C1 segment of cervical spinal cord (tissue), 14 donors: Measurements from ENCODE around the gene LEF1.

Experiments
- DNase-seq, 14 donors: peaks; one replicate each; lab custom pipeline; 2025; lab: John Stamatoyannopoulos, UW

LEF1 gene

DNA sequence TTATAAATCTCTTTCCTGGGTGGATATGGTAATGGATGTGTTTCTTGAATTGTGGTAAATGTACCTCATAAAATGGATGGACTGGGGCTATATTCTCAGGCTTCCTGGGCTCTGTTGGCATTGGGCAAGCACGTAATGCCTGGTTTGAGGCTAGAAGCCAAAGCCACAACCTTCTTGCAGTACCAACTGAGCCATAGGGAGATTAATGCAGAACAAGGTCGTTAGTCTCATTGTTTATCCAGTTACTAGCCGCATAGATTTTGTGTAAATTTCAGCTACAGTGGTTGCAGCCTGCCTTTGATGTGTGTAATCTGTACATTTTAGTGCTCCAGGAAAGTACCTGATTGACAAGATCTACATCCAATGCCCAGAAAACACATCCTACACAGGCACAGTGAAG, 7.2 kb upstream of the LEF1 start:
- no peak for DNase-seq

DNA sequence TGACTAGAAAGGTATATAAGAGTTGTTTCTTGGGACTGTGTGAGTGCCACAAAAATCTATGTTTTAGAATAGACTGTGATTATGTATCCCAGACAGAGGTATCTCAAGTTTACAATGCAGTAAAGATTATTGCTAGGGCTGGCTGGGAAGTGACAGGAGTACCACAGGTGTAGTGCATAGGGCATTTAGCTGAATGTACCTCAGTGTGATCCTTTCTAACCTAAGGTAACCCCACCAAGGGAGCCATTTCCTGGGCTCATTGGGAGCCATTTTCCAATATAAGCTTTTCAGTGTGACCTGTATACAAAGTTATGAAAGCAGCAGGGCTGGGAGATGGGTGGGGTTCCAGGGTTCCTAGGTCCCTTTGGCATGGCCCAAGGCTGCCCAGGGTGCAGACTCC, 6.1 kb upstream of the LEF1 start:
- DNase-seq = no peak

DNA sequence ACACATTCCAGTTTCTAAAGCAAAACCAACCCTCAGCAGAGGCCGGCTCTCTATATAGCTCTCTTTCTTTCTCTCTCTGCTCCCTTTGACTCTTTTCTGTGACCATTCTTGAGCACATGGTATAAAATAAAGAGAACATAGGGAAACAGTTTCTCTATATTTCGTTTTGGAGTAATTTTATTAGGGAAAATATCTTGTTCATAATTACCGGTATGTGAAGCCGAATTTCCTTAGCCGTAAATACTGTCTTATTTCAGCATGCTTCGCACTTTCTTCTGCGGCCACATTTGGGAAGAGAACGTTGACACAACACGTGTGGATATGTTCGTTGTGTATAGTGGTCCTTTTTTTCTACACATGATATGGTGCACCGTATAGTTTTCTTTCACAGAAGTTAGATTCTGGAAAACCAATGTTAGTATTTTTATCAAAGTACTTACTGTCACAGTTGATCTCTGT, 4.9 kb upstream of the LEF1 start:
- no peak for DNase-seq

DNA sequence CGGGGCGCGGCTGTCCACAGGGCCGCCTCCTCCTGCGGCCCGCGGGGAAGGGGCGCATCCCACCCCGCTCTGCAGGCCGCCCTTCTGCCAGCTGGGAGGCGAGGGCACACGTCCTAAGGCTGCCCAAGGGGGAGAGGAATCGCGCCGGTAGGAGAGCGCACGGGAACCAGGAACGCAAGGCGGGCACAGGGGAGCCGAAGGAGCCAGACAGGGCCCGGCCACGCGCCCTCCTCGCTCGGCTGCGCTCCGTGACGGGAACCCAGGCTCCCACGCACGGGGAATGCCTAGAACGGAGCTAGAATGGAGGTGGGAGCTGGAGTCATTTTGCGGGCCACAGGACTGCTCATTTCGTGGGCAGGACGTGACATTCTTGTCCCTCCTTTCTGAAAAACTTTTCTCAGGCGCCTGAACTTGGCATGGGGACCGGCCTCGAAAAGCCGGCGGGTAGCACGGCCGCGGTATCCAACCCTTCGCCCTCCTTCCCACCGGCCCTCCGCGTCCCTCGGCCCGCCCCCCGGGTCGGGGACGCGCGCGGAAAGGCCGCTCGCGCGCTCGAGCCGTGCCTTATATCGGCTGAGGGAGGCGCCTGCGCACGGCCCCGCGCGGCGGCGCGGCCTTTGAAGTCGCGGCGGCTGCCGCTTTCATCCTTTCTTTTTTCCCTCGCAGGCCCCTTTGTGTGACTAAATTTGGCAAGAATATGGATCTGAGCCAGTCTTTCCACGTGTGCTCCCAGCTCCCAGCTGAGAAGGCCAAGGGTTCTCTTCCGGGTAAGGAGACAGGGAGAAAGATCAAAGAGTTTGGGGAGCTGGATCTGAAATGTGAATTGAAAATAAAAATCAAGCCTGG, 4.2 kb upstream of the LEF1 start:
- DNase-seq = peak in 1 of 14 donors; percentile 12

DNA sequence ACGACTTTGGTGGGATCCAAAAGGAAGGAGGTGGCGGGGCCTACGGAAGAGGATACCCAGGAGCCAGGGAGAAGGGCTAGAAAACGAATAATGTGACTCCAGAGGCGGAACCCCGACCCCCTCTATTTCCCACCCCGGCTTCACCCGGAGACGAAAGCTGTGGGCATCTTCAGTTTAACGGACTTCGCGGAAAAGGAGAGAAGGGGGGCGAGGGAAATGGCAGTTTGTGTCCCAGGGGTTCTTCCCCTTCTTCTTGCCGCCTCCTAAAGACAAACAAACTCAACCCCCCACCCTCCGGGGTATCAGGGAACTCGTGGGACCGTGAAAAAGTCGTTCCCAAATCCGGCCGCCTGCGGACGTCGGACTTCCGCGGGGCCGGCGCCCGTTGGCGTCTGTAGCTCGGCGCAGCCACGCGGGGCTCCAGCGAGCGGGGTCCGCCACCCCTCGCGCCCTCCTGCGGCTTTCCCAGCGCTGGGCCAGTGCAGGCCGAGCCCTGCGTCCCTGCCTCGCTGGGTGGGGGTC, 3.6 kb upstream of the LEF1 start:
- DNase-seq = no peak

DNA sequence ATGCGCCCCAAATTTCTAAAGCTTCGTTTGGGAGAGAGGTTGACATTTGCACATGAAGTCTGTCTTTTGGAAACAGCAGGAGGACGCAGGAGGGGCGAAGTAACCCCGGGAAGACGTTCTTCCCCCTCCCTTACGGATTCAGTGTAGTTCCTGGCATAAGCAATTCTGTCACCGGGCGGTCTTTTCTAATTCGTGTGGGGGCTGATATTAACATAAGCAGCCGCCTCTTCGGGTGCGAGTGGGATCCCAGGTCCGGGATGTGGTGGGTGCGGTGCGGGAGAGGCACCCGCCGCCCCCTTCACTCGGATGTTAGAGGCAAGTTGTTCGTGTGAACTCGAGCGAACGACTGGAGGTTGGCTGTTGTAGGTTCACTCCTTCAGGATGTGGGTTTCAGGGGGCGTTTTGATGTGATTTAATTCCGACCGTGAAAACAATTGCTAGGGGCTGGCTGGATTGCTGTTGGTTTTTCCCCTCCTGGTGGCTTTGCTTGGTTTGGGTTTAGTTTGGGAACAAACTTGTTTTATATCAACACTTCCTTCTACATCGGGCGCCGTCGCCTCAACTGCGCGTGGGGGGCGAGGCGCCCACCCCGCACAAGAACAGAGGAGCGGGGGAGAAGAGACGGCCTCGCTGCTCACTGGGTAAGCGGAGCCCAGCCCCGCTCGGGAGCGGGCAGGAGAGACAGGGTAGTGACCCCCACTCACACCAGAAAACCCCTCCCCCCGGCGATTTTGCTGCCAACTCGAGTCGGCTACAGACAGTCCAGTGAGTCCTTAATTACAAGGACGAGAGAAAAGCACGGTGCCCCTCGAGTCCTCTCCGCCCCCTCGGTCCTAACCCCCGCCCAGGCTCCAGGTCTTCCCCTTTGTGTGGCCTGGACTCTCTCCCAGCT, 2.9 kb upstream of the LEF1 start:
- no peak for DNase-seq

DNA sequence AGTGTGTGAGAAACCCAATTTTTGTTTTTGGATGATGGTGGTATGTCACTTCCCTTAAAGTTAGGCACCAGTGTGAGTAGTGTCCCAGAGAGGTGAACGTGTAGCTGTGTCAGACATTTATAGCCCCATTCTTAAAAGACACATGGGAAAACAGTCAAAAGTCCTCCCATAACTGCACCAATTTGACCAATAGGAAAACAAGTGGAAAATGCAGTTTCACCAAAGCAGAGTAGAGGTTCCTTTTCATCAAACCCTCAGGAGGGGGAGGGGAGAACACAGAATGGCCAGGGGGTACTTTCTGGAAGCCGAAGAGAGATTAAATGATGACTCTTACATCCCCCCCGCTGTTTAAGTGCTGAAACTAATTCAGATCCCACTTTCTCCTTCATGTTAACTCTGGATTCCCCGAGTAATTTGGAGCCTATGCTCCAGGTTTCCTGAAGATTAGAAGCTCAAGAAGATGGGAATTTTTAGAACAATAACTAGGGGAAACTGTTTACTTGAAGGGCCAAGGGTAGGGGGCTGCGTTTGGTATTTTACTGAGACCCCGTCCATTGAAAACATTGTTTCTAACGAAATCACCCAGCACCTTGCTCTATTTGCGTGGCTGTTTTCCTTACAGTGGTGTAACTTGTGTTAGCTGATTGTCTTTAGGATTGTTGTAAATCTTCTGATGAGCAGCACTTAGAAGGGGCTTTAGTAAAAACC, 2.1 kb upstream of the LEF1 start:
- no peak for DNase-seq

DNA sequence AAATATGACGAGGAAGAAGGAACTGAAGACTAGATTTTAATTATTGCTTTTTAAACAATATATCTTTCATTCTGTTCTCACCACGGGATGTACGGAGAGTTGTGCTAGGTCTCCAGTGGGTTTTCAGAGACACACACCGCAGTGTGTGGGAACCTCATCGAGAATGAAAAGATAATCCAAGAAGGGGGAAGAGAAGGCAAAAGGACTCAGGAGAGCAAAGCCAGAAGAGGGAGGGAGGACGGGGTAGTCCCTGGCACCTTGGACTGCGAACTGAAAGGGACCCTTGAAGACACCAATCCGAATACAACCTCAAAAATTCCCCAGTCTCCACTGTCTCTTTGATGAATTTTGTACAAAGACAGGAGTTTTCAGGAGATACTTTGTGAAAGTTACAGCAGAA, 932 bp upstream of the LEF1 start:
- DNase-seq = no peak

DNA sequence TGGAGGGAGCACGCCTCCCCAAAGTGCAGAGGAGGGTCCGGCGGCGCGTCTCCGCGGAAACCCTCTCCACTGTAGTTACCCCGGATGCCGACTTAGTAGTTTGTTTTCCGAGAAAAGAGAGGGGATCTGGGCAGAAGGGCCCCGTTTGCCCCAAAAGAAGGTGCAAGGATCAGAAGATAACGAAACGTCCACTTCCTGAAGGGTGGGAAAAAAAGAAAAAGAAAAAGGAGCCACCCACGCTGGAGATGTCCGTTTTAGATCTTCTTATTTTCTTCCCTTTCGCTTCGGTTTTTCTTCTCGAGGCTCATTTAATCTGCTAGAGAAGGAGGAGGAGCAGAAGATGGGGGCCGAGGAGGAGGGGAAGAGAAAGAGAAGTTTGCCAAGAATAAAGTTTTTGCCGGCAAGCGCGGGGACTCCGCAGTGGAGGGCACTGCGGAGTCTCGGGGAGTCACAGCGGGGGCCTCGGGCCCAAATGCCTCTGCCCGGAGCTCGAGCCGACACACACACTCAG, 517 bp downstream of the LEF1 start:
- DNase-seq = no peak

DNA sequence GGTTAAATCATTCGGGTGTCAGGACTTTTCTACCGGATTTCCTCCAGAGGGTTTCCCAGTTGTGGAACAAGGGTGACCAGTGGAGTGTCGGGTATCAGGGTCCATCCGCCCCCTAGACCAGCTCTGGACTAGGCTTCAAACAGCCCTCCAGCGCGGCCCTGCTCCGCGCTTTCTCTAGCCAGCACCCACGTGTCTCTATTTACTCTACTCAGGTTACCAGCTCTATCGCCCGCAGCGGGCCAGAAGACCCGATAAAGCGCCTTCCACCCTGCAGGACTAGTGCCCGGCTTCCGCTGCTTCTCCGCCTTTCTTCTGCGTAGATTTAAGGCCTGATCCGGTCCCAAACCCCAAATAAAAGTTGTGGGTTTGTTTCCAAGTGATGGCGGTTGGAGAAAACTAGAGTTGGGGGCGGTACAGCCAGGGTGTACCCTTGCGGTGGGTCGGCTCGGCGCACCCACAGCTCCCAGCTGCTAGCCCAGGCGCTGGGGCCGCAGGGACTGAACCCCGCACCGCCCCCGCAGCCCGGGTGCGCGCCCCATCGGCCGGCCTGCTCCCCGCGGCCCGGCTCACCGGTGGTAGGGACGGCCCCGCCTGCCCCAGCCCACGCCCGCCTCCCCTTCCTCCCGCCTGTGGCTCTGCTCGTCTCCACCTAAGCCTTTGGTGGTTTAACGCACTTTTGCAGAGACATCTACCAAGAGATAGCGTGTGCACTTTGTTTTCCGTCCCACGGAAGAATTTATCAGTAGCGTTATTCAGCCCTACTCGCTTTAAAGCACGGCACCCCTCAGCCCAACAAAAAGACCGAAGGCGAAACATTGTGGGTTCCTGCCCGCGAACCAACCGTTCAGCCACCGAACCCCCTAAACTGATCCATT, 2.1 kb downstream of the LEF1 start:
- no peak for DNase-seq

DNA sequence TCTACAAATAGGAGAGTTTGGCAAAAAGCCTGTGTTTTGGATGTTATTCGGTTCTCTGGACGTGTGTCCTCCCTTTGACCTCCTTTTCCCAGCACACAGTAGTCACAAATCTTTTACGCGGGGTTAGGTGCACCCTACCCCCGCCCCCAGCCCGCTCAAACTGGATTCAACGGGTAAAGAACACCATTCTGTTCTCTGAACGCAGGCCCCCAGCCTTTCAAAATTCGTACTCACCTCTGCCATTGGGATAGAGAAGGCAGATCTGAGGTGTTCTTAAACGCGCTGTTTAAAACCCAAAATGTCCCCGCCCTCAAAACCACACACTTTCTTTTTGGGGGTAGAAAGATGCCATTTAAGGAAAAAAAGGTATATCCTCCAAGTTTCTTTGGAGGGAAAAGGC, 2.7 kb downstream of the LEF1 start:
- no peak for DNase-seq

DNA sequence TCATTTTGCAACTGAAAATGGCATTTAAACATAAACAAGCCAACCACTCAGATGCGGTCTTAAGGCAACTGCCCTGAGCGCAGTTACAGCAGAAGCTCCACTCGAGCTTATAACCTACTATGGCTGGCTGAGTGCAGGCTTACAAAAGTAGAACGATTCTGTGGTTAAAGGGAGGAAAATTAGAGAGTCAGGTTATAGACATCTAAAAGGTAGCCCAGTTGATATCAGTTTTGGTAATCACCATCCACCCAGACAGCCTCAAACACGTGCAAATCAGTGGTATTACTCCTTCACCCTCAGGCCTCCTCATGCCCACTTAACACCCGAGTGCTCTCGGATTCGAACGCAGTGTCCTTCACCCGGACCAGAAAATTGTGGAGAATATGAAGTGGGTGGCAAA, 3.1 kb downstream of the LEF1 start:
- no peak for DNase-seq

DNA sequence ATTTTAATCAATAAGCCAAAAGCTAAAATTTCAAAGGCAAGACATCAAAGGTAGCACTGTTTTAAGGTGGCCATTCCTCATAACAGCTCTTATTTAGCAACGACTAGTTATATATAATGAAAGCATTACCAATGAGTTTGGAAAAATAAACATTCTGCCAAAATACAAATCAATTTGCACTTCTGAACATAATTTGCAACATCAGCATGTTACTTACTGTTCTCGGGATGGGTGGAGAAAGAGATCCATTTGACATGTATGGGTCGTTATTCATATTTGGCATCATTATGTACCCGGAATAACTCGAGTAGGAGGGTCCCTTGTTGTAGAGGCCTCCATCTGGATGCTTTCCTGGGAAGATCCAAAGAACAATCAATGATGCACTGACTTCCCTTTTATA, 5.4 kb downstream of the LEF1 start:
- DNase-seq = no peak

DNA sequence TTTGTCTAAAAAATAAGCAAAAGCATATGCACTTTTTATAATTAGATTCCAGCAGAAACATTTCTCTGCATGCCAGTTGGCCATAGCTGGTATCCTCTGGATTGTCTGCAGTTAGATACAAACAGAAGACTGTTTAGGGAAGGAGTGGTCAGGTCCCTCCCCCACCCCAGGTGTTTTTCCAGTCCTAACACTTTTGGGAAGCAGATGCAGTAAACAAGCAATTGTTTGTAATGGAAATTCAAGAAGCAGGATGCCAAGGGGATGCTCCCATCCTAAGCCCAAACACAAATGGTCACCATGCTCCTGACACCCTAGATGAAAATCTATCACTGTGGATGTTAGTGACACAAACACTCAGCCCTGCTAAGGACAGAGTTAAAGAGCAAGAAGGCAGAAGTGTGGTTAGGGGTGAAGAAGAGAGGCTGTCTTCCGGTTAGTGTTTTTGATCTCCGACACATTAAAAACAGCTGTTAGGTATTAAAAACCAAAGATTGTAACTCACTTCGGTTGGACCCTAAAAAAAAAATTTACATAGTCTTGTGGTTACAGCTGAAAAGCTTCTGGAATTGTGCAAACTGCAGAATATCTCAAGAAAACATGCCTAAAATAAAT, 7.9 kb downstream of the LEF1 start:
- DNase-seq = no peak

DNA sequence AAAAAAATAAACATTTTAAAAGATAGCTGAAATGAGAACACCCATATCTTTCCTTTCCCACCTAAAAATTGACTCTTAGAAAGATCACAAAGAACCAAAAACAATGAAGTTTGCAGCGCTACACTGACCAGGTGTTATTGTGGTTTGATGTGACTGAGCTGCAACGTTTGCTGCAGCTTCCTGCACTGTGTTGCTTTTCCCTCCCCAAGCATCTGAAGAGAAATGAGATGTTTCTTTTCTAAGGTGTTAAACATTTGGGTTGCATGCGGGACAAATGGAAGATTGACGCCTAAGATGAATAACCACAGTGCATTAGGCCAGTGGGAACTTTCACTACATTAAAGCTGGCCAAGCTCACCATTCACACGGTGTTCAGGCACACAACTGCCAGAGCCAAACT, 8.9 kb downstream of the LEF1 start:
- no peak for DNase-seq

DNA sequence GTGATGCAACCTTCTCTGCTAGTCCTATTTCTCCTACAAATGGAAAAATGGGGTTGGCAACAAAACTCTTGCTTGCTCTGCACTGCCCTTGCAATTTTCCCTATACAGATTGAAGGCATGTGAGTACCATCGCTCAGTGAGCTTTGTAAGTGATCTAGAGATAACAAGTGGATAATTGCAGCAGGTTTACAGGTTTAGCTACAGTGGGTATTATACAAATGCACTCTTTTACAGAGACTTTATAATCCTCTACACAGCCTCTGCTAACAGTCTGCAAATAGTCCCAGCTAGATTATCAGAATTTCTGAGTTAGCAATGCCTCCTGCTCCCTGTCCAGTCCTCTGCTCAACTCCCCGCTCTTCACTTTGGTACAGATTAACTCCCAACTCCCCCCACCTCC, 11.1 kb downstream of the LEF1 start:
- no peak for DNase-seq

DNA sequence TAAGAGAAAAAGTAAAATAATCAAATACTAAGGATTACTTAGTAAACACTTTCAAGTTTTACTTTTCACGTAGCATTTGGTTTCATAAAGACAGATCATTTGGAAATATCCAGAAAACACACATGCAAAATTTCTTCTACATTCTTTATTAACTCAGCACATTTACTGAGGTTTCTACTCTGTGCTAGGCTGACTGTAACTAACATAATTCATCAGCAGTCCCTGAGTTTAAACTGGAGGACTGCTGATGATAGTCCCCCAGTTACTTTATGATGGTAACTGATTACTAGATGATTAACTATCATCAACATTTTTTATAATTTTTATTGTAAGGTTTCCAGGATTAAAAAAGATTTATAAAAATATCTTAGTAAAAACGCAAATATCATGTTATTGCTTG, 12.3 kb downstream of the LEF1 start:
- DNase-seq = no peak

DNA sequence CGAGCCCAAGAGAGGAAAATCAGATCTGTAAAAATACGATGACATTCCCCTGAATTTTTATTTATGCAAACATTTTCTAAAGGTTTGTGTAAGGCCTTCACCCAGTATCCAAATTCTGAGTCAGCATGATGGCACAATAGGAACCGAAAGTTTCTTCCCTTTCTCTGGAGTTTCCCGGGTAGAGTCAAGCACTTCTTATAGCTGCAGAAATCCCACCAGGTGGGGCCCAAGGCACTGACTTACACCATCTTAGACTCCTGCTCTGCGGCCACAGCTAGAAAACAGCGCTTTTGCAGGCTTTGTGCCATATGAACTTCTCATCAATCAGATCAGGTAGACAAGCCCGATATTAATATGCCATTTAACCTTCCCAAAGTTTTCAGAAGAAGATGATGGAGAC, 13.4 kb downstream of the LEF1 start:
- no peak for DNase-seq

DNA sequence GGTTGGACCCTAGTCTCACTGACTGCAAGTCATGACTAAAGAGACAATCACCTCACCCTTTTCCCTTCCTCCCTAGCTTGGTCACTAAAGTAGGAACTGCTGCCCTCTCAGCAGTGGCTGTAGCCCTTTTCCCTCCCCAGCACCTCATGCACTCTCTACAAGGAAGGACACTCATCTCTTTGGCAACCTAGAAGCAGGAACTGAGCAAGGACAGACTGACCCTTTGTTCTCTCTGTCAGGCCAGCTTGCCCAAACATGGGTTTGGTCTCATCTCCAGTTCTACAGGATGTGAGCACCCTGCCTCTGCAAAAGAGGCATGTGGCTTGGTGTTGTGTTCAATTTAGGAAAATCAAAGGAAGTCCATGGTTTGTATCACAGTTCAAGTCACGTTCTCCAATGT, 15.8 kb downstream of the LEF1 start:
- DNase-seq = no peak
